GM20431 (cell line): ENCODE results near the gene HLA-DPB1.

ENCODE experiments used
- in situ Hi-C: fragments of 300-500 bp; cut with MseI, MboI; formaldehyde crosslinking; loops from one replicate; pipeline ENCODE4 v1.15.0; 2020; ENCODE audit warnings: low sequenced_read_pairs; ENCODE audit not compliant: unreplicated experiment

The HLA-DPB1 gene

GRCh38 chr6:33123732-33124524 lies 48.1 kb downstream of the HLA-DPB1 start:
- in situ Hi-C loops, result no loop called here

GRCh38 chr6:33124525-33124901 lies 48.7 kb downstream of the HLA-DPB1 start:
- in situ Hi-C loops, result no loop called here

- in situ Hi-C loops, result no loop called here
Measured at GRCh38 chr6:33124947-33125346, 49.2 kb downstream of the HLA-DPB1 start.

GRCh38 chr6:33126101-33126714 lies 50.4 kb downstream of the HLA-DPB1 start:
- in situ Hi-C loops, result no loop called here

- in situ Hi-C loops, result no loop called here
Measured at GRCh38 chr6:33128318-33128717, 52.5 kb downstream of the HLA-DPB1 start.

GRCh38 chr6:33132081-33132524 lies 56.3 kb downstream of the HLA-DPB1 start:
- in situ Hi-C loops, result no loop called here

GRCh38 chr6:33136310-33136900 lies 60.6 kb downstream of the HLA-DPB1 start:
- in situ Hi-C loops, result no loop called here
